Chondrocyte (in vitro differentiated cells): ENCODE results near the gene SLC22A23. TPM values are rescaled to one million over a fixed set of nuclear protein-coding genes. Genes with fewer than 3 reads are reported as not detected.

Experiments used
- DNase-seq: peaks from one replicate; pipeline ENCODE4 v3.0.0; 2021; ENCODE audit warnings: mixed read lengths, low spot score
- H3K27ac Mint-ChIP-seq: one replicate; pipeline ENCODE4 v1.8.0; 2021; ENCODE audit warnings: mild to moderate bottlenecking, moderate library complexity, mixed read lengths; ENCODE audit not compliant: unreplicated experiment
- H3K27me3 Mint-ChIP-seq: 2 replicates; pipeline ENCODE4 v1.8.0; 2021; ENCODE audit warnings: low read depth, mixed read lengths
- H3K36me3 Mint-ChIP-seq: 2 replicates; pipeline ENCODE4 v1.8.0; 2021; ENCODE audit warnings: low read depth, mixed read lengths
- H3K4me1 Mint-ChIP-seq: 2 replicates; pipeline ENCODE4 v1.8.0; 2021; ENCODE audit warnings: low read depth, mild to moderate bottlenecking, mixed read lengths
- H3K4me3 Mint-ChIP-seq: one replicate; pipeline ENCODE4 v1.8.0; 2021; ENCODE audit warnings: mild to moderate bottlenecking, moderate library complexity, mixed read lengths; ENCODE audit not compliant: unreplicated experiment
- H3K9me3 Mint-ChIP-seq: 2 replicates; pipeline ENCODE4 v1.8.0; 2021; ENCODE audit warnings: low read depth, mixed read lengths
- total RNA-seq: library from RNA; stranded (reverse); gene quantifications from 3 replicates; pipeline ENCODE4 v1.2.1, GENCODE V29; 2021
- TF ChIP-seq, protein P1 (sequence below): fragments of 200-600 bp; sonication (generic); IDR thresholded peaks from 2 replicates; pipeline ENCODE4 v1.5.0; 2021; ENCODE audit warnings: antibody characterized with exemption, mild to moderate bottlenecking, moderate library complexity

The SLC22A23 gene
- total RNA-seq, 1 donor from 2014 or later: 36.4 TPM

DNA sequence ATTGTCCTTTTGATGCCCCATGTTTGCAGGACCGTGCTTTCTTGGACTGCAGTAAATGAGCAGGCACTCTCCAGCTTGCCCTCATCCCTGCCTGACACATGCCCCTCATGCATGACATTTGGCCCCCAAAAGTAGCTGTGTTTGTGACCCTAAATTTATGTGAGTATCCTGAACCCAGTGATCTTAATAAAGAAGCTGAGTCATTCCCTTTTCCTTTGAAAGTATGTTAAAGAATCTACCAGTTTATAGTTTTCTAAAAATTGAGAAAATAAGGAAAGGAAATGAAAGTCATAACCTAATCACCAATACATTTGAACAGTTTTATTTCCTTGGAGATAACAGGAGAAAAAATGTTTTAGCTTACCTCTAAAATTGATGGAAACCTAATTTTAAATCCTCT, 3.4 kb upstream of the SLC22A23 start:
- no peaks in the 10 kb centered on the region for H3K36me3 Mint-ChIP-seq
- no peak overlapping the region for H3K27ac Mint-ChIP-seq
- no peak overlapping the region for H3K4me3 Mint-ChIP-seq
- TF ChIP-seq, protein P1, sequence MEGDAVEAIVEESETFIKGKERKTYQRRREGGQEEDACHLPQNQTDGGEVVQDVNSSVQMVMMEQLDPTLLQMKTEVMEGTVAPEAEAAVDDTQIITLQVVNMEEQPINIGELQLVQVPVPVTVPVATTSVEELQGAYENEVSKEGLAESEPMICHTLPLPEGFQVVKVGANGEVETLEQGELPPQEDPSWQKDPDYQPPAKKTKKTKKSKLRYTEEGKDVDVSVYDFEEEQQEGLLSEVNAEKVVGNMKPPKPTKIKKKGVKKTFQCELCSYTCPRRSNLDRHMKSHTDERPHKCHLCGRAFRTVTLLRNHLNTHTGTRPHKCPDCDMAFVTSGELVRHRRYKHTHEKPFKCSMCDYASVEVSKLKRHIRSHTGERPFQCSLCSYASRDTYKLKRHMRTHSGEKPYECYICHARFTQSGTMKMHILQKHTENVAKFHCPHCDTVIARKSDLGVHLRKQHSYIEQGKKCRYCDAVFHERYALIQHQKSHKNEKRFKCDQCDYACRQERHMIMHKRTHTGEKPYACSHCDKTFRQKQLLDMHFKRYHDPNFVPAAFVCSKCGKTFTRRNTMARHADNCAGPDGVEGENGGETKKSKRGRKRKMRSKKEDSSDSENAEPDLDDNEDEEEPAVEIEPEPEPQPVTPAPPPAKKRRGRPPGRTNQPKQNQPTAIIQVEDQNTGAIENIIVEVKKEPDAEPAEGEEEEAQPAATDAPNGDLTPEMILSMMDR: no peak
- H3K4me1 Mint-ChIP-seq: peaks cover 6% of the 10 kb centered on the region
- DNase-seq: no peak
- H3K27me3 Mint-ChIP-seq: no peaks in the 10 kb centered on the region
- H3K9me3 Mint-ChIP-seq: no peaks in the 10 kb centered on the region

DNA sequence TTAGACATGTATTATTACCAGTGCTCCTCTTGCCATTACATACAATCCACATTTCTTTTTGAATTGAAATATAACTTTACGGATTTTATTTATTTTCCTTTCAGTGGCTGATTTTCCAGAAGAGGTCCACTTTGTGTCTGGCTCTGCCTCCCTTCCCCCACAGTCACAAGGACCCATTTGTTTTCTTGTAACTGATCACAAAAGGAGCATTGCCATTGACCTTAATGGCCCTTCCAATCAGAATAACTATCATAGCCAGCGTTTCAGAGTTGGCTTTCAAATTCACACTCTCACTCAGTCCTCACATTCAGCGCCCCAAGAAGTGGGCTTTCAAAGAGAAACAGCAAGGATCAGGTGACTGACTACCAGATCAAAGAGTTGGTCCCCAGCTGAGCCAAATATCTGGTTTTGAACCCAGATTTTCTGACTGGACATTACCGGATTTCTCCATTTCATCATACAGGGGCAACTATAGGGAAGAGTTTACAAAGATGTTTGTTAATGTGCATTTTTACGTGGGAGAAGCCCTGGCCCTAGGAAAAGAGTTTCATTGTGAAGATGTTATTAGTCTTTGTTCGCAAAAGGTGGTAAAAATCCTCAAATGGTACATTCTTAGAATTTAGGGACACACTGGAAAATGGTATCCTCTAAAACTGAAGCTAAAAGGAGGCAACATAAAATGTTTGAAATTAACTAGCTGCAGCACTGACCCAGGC, 2.0 kb upstream of the SLC22A23 start:
- H3K4me1 Mint-ChIP-seq: peaks cover 6% of the 10 kb centered on the region
- H3K27ac Mint-ChIP-seq: no peak overlapping the region
- DNase-seq: no peak
- no peaks in the 10 kb centered on the region for H3K27me3 Mint-ChIP-seq
- no peaks in the 10 kb centered on the region for H3K9me3 Mint-ChIP-seq
- H3K4me3 Mint-ChIP-seq: no peak overlapping the region
- TF ChIP-seq, protein P1: no peak
- no peaks in the 10 kb centered on the region for H3K36me3 Mint-ChIP-seq

DNA sequence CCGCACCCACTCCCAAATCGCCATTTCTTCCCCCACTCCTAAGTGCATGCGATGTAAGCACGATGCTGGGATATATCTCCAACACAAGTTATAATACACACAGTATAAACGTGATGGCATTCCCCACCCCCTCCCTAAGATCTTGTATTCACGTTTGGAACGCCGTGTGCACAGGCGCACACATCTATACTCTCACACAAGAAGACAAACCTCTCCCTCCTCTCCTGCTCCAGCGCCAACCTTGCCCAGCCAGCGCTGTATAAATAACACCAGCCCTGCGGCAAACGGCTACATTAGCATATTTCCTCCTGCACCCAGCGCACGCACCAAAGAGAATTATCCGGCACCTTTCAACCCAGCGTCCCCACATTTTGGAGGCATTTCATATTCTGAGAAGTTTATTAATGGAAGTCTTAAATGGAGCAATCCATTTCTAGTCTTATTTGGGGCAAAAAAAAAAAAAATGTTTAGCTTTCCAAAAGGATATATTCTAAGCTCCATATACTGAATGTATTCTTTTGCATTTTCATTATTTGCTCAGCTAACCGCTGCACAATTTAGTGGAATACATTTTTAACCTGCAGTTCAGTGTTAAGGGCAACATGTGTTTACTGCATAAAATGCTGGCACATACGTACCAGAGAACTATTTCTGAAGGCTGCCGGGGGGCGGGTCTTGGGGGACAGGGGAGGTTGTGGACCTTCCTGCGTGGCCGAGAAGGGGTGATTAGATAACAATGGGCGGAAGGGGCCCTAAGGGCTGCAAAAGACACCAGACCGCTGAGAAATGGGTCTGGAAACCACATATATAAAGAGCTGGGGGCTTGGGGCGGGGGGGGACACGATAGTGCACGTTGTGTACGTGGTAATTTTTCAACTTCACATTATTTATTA, 1.1 kb upstream of the SLC22A23 start:
- Mint-ChIP-seq H3K27ac (peak overlapping the region; percentile 72), H3K9me3 (no peaks in the 10 kb centered on the region), H3K36me3 (no peaks in the 10 kb centered on the region), H3K27me3 (no peaks in the 10 kb centered on the region), H3K4me1 (peaks cover 6% of the 10 kb centered on the region), H3K4me3 (peak overlapping the region; percentile 71)
- TF ChIP-seq, protein P1: no peak
- DNase-seq: no peak

DNA sequence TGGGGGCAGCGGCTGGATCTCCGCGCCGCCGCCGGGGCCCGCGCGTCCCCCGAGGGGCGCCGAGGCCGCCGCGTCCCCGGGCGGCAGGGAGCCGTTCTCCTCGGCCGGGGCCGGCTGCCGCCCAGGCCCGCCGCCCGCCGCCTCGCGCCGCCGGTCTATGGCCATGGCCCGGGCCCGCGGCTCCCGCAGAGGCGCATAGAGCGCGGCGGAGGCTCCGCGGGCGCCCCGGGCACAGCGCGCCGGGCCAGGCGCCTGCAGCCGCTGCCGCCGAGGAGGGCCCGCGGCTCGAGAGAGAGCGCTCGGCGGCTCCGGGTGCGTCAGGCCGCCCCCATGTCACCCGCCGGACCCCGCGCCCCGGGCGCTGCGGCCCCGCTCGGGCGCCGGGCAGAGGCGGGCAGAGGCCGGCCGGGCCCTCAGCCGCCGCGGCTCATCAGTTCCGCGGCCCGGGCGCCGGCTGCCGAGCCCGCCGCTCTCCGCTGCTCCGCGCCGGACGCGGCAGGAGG, 404 bp downstream of the SLC22A23 start:
- Mint-ChIP-seq H3K36me3 (no peaks in the 10 kb centered on the region), H3K9me3 (no peaks in the 10 kb centered on the region), H3K27ac (no peak overlapping the region), H3K4me1 (peaks cover 16% of the 10 kb centered on the region), H3K27me3 (no peaks in the 10 kb centered on the region), H3K4me3 (no peak overlapping the region)
- DNase-seq: no peak
- TF ChIP-seq, protein P1: no peak

DNA sequence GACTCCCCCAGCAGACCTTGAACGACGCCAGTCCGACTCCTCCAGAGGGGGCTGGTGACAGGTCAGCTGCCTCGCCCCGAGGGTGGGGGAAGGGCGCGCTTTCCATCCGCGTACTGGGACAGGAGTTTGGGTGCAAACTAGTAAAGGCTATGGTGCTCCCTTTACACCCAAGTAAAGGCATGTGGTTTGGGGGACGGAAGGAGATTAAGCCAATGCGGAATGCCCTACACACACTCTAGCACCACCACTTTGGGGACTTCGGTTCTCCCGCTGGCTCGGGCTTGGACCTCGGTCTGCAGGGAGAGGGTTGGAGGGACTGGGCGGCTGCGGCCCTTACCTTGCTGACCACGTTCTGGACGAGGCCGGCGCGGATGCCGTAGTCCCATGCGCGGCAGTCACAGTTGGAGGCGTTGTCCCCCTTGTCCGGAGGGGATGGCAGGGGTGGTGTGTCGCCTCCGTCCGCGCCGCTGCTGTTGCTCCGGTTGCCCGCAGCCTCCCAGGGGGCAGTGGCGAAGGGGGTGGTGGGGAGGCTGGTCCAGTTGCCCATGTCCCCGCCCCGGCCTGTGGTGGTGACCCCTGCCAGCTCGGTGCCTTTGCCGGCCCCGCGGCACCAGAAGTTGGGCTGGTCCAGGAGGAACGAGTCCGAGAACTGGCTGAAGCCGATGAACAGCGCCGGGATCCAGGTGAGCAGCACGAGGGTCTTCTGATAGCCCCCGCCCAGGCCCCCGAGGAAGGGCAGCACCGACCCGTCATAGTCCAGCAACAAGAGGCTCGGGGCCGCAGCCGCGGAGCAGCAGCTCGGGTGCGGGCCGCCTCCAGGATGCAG, 1.1 kb downstream of the SLC22A23 start:
- no peaks in the 10 kb centered on the region for H3K36me3 Mint-ChIP-seq
- H3K27ac Mint-ChIP-seq: no peak overlapping the region
- TF ChIP-seq, protein P1: no peak
- no peak overlapping the region for H3K4me3 Mint-ChIP-seq
- no peaks in the 10 kb centered on the region for H3K27me3 Mint-ChIP-seq
- peaks cover 18% of the 10 kb centered on the region for H3K4me1 Mint-ChIP-seq
- no peaks in the 10 kb centered on the region for H3K9me3 Mint-ChIP-seq
- no peak for DNase-seq
